HG03457 (cell line): ENCODE results near the gene MPC2.

Experiments used
- ATAC-seq: cut with Tn5 transposase; IDR thresholded peaks from one replicate; pipeline ENCODE4 v1.9.1; 2021; ENCODE audit warnings: moderate number of reproducible peaks; ENCODE audit not compliant: unreplicated experiment

The MPC2 gene

DNA sequence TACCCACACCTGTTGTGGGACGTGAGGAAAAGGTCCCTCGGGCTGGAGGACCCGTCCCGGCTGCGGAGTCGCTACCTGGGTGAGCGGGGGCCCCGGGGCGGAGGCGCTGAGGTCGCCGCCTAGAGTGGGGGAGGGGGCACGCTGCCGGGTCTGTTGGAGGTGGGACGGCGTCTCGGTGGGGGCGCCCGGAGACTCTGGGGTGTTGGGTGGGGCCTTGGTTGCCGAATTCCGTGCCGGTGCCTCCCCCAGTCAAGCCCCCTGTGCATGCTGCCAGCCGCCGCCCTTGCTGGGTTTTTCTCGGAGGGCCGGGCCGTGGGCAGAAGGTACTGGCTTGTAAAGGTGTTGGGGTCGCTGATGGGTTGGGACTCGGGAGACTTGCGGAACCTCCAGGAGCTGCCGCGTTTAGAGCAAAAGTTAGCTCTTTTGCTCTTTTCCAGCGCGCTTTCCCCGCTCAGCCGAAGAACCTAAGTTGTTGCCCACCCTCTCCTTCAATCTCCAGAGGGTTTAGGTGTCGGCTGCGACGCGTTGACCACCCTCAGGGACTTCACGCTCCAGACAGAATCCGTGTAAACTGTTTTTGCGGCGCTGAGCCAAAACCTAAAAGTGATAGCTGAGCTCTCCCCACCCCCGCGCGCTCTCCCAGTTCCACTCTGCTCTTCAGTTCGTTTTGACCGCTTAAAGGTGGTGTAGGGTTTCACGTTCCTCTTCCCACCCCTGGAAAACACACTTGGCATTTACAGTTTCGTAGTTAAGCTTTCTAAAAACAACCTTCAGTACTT is at the start of gene MPC2:
MPC2 (minus strand) TSS at position 143 of the 779 bp plus-strand sequence. CDS start 1,231 bp downstream, outside the sequence.
- ATAC-seq, result peak; percentile 5

- ATAC-seq, result no peak
Measured at GRCh38 chr1:167984886-167985489, 48.1 kb upstream of the MPC2 start.

- no peak for ATAC-seq
Measured at GRCh38 chr1:167983797-167984420, 47.0 kb upstream of the MPC2 start.

GRCh38 chr1:167981933-167982332 is 45.1 kb upstream of the MPC2 start:
- no peak for ATAC-seq

DNA sequence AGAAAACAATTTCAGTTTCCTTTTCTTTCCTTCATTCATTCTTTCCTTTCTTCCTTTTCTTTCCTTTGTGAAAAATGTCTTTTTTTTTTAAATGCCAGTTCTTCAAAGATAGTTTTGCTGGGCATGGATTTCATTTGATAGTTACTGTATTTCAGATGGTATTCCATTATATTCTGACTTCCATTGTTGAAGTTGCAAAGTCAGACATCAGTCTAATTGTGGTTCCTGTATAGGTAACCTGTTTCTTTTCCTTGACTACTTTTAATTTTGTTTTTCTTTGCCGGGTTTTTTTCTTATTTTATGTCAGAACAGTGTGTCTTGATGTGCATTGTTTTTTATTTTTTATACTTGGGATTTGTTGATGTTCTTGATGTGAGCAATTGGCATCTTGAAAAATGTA is 40.4 kb upstream of the MPC2 start:
- no peak for ATAC-seq

GRCh38 chr1:167974698-167975097 is 37.8 kb upstream of the MPC2 start:
- no peak for ATAC-seq

DNA sequence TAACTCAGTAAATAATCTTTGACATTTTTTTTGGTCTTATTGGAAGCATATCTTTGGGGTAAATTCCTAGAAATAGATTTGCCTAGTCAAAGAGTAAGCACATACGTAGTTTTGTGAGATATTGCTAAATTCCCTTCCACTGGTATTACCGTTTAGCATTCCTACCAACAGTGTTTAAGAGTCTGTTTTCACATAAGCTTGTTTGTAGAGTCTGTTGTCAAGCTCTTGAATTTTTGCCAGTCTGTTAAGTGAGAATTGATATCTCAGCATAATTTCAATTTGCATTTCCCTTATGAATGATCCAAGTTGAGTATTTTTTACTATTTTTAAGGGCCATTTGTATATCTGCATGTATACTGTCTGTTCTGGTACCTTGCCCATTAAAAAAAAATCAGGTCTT is 37.0 kb upstream of the MPC2 start:
- no peak for ATAC-seq

GRCh38 chr1:167968569-167968968 is 31.7 kb upstream of the MPC2 start:
- ATAC-seq, result no peak

DNA sequence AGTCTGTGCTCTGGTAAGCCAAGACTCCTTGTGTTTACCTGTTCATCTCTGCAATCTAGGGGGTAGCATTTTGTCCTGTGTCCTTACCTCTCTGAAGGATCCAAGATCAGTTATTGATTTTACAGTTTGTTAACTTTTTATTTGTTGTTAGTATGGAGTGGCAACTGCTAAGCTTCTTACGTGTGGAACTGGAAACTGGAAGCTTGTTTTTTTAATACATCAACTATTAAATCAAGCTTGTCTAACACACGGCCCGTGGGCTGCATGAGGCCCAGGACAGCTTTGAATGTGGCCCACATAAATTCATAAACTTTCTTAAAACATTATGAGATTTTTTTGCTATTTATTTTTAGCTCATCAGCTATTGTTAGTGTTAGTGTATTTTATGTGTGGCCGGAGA is 29.2 kb upstream of the MPC2 start:
- no peak for ATAC-seq

GRCh38 chr1:167964646-167965045 is 27.8 kb upstream of the MPC2 start:
- ATAC-seq, result no peak

DNA sequence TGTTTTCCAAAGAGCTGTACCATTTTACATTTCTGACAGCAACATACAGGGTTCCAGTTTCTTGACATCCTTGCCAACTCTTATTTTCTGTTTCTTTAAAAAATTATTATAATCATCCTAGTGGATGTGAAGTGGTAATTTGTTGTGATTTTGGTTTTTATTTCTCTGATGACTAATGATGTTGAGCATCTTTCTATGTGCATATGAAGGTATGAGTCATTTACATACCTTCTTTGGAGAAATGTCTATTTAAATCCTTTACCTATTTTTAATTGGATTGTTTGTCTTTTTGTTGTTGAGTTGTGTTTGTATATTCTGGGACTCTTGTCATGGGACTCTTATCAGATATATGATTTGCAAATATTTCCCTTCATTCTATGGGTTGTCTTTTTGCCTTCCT is 20.8 kb upstream of the MPC2 start:
- ATAC-seq, result no peak

DNA sequence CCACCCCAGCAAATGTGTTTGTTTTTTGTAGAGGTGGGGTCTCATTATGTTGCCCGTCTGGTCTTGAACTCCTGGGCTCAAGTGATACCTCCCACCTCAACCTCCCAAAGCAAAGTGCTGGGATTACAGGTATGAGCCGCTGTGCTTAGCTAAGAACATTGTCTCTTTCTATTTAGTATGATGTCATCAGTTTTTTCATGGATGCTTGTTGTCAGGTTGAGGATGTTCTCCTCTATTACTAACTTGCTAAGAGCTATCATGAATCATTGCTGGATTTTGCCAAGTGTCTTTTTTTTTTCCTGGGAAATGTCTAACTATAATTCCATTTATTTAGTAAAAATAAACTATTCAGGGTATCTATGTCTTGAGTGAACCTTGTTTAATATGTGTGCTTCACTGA is 19.0 kb upstream of the MPC2 start:
- ATAC-seq, result no peak

DNA sequence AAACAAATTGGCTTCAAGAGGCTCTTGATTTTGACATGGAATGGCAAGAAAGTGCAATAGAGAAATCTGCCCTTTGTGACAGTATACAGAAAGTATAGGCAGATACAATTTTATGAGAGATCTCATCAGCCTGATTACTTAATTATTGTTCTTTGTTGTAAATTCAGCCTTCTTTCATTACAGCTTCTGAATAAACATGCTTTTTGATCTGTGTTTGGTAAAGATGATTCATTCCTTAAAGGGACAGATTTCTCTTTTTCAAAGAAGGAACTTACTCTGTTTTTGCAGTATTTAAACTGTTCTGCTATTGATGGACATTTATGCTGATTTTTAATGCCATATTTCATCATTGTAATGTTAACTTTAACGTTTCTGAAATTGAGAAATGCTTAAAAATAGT is 13.7 kb upstream of the MPC2 start:
- ATAC-seq, result no peak

DNA sequence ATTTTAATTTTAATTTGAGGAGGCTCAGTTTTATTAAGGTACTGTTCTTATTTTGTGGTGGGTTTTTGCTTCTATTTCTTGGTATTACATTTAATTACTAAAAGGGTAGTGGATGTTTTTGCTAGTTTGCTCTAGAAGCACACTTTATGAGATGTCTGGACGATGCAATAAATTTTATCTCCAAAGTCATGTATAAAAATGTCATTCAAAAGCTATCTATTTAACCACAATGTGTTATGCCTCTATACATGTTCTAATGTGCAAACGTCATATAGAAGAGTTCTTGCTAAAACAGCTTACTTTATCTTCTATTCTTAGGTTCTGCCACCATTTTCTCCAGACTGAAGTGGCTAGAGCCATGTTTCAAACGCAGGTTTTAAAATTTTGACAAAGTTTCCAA is 12.9 kb upstream of the MPC2 start:
- no peak for ATAC-seq

GRCh38 chr1:167947733-167948132 is 10.9 kb upstream of the MPC2 start:
- no peak for ATAC-seq

DNA sequence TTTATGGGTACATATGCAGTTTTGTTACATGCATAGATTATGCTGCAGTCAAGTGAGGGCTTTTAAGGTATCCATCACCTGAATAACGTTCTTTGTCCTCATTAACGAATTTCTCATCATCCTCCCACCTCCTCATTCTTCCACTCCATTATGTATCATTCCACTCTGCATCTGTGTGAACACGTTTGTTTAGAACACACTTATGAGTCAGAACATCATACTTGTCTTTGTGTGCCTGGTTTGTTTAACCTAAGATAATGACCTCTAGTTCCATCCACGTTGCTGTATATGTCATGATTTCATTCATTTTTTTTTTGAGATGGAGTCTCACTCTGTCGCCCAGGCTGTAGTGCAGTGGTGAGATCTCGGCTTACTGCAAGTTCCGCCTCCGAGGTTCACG is 6.7 kb upstream of the MPC2 start:
- ATAC-seq, result no peak

- no peak for ATAC-seq
Measured at GRCh38 chr1:167940264-167940663, 3.4 kb upstream of the MPC2 start.

GRCh38 chr1:167938080-167938636 is 1.3 kb upstream of the MPC2 start:
- ATAC-seq, result no peak

DNA sequence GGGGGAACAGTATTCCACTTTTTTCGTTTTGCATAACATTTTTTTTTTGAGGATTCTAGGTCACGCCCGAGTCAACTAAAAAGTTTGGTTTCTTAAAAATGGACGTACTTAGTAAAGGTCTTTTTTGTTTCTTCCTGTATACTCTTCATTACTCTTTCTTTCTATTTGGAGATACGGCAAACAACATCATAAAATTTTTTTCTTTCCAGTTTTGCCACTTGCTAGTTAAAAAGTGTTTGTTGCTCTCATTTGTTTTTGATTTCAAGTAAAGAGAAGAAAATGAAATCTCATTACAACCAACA is 788 bp upstream of the MPC2 start:
- ATAC-seq, result no peak

GRCh38 chr1:167936068-167936929 is 573 bp downstream of the MPC2 start, which contains the start of gene DCAF6:
Gene DCAF6 (plus strand): TSS chr1:167936683. CDS start chr1:167936912, 229 bp downstream.
- ATAC-seq, result peak; percentile 71
